ENCODE data around the gene NTMT2.

The NTMT2 gene

GRCh38 chr1:170217517-170218256 is 71.9 kb downstream of the NTMT2 start:
- DNase-seq (ENCODE audit: low read depth, low spot score), result no peak
- ChIA-PET POLR2A (no interaction called here), CTCF (no interaction called here)
- H3K4me3 ChIP-seq (ENCODE audit: low read depth, low read length), result no peak overlapping the region
- TF ChIP-seq, protein P1, sequence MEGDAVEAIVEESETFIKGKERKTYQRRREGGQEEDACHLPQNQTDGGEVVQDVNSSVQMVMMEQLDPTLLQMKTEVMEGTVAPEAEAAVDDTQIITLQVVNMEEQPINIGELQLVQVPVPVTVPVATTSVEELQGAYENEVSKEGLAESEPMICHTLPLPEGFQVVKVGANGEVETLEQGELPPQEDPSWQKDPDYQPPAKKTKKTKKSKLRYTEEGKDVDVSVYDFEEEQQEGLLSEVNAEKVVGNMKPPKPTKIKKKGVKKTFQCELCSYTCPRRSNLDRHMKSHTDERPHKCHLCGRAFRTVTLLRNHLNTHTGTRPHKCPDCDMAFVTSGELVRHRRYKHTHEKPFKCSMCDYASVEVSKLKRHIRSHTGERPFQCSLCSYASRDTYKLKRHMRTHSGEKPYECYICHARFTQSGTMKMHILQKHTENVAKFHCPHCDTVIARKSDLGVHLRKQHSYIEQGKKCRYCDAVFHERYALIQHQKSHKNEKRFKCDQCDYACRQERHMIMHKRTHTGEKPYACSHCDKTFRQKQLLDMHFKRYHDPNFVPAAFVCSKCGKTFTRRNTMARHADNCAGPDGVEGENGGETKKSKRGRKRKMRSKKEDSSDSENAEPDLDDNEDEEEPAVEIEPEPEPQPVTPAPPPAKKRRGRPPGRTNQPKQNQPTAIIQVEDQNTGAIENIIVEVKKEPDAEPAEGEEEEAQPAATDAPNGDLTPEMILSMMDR (IDR thresholded peaks at IDR 0.05; ENCODE audit: insufficient read depth, low read length, missing control alignments), result no peak

DNA sequence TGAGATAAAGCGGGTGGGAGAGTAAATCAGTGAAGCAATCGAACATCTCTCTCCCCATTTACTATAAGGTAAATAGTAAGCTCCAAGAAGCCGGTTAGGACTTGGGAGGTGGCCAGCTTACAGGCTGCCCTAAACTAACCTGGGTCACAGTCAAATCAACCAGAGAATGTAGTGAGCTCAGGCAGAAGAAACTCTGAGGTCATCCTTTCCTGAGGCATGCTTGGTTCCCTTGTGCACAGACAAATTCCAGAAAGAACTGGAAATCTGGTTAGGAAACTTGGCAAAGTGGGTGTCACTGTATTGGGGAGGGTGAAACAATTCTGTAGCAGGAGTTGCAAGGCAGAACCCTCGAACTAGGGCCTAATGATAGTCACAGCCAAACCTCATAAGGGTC is 72.5 kb downstream of the NTMT2 start:
- TF ChIP-seq, protein P1 (IDR thresholded peaks at IDR 0.05; ENCODE audit: insufficient read depth, low read length, missing control alignments), result no peak
- DNase-seq (ENCODE audit: low read depth, low spot score), result no peak
- ChIA-PET CTCF (no interaction called here), POLR2A (no interaction called here)
- H3K4me3 ChIP-seq (ENCODE audit: low read depth, low read length), result no peak overlapping the region

Measured in AG04449 (cell line).